ENCODE results near the gene SCAPER. TPM values are rescaled to one million over a fixed set of nuclear protein-coding genes. Genes with fewer than 3 reads are reported as not detected.

SCAPER gene
- total and polyA plus RNA-seq, 12 donors = 6.9 to 48.1 (median 39.5) TPM

- intact Hi-C loops (cut with DNase I) = no loop called here
- H3K27me3 ChIP-seq = no peaks in the 10 kb centered on the region
- TF ChIP-seq CTCF (IDR thresholded peaks at IDR 0.05) = no peak
- 95 to 98% methylated on average over 4 of the region's 4 CpGs for WGBS, 2 donors
- peaks cover 0 to 73% (median 9%) of the 10 kb centered on the region in 9 donors for H3K36me3 ChIP-seq
- H3K4me1 ChIP-seq = peaks cover 0 to 5% (median 0%) of the 10 kb centered on the region in 9 donors
- DNase-seq (no peak), ATAC-seq (no peak)
- H3K4me3 ChIP-seq = no peak overlapping the region
- H3K27ac ChIP-seq = no peak overlapping the region
- H3K9me3 ChIP-seq = peaks cover 0 to 24% (median 0%) of the 10 kb centered on the region in 11 donors
Observed at GRCh38 chr15:76429661-76430060, 475.5 kb downstream of the SCAPER start.

- ATAC-seq = no peak
- TF ChIP-seq CTCF (IDR thresholded peaks at IDR 0.05) = no peak
- Histone ChIP-seq H3K4me3 (no peak overlapping the region), H3K27me3 (no peaks in the 10 kb centered on the region), H3K9me3 (peaks cover 0 to 24% (median 0%) of the 10 kb centered on the region in 11 donors), H3K4me1 (no peaks in the 10 kb centered on the region), H3K36me3 (peaks cover 0 to 52% (median 5%) of the 10 kb centered on the region in 9 donors), H3K27ac (no peak overlapping the region)
- WGBS, 2 donors = 80 to 97% methylated on average over 2 of the region's 2 CpGs
- no peak for DNase-seq
- intact Hi-C loops (cut with DNase I) = no loop called here
Observed at GRCh38 chr15:76426941-76427340, 478.2 kb downstream of the SCAPER start.

GRCh38 chr15:76418352-76419140 lies 486.6 kb downstream of the SCAPER start:
- H3K27ac ChIP-seq = no peak overlapping the region
- intact Hi-C loops (cut with DNase I) = no loop called here
- no peak overlapping the region for H3K4me3 ChIP-seq
- H3K4me1 ChIP-seq = no peaks in the 10 kb centered on the region
- no peaks in the 10 kb centered on the region for H3K27me3 ChIP-seq
- H3K9me3 ChIP-seq = no peaks in the 10 kb centered on the region
- ATAC-seq = no peak
- TF ChIP-seq CTCF (IDR thresholded peaks at IDR 0.05) = no peak
- DNase-seq = no peak
- WGBS, 2 donors = 89 to 94% methylated on average over 2 of the region's 2 CpGs
- no peaks in the 10 kb centered on the region for H3K36me3 ChIP-seq

GRCh38 chr15:76401285-76401684 lies 503.9 kb downstream of the SCAPER start:
- no peak overlapping the region for H3K4me3 ChIP-seq
- WGBS, 2 donors = 88% methylated on average over 1 of the region's 1 CpG
- intact Hi-C loops (cut with DNase I) = no loop called here

More at GRCh38 chr15:76401285-76401684, 503.9 kb downstream of the SCAPER start:
- TF ChIP-seq CTCF (IDR thresholded peaks at IDR 0.05) = no peak
- Histone ChIP-seq H3K9me3 (no peaks in the 10 kb centered on the region), H3K27ac (no peak overlapping the region), H3K36me3 (peaks cover 0 to 33% (median 10%) of the 10 kb centered on the region in 9 donors), H3K4me1 (no peaks in the 10 kb centered on the region), H3K27me3 (no peaks in the 10 kb centered on the region)
- no peak for ATAC-seq
- DNase-seq = no peak

Measured in heart right ventricle (tissue), 16 donors.